ENCODE measurements around the gene EIF1AX. TPM values are rescaled to one million over a fixed set of nuclear protein-coding genes. Genes with fewer than 3 reads are reported as not detected.
"Not testable (repeated sequence)": the region's sequence is repeated elsewhere in the genome, so short reads cannot be mapped to it uniquely, and the experiment has no call there.

EIF1AX gene
- total RNA-seq, 1 experiment from 2014 or later, result 132 TPM

DNA sequence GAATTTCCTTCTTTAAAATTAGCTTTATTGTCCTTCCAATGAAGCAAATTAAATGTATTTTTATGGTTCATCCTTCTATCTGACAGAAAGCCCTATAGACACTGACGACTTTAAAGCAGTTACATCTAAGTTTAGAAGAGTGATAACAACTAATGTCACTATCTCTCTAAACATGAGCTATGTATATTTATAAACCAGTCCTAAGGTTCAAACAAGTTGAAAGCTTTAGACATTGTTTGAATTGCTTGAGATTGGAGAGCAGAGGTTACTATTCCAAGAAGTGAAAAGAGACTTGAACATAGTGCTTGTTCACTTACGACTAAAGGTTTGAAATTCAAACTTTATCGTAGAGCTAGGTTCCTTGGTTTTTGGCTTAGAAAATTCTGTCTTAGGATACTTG lies 30.2 kb upstream of the EIF1AX start (continued):
- TF ChIP-seq ELF1 (IDR thresholded peaks at IDR 0.05; ENCODE audit: borderline replicate concordance, low read depth), result no peak
- TF ChIP-seq FOSL1 (IDR thresholded peaks at IDR 0.05; ENCODE audit: low read depth), result no peak
- no peak for TF ChIP-seq POLR2A (IDR thresholded peaks at IDR 0.05; ENCODE audit: borderline replicate concordance, extremely low read depth, insufficient read depth, insufficient read length)
- no peak for TF ChIP-seq ZBTB33 (IDR thresholded peaks at IDR 0.05; ENCODE audit: extremely low read depth, insufficient replicate concordance, low read length)

DNA sequence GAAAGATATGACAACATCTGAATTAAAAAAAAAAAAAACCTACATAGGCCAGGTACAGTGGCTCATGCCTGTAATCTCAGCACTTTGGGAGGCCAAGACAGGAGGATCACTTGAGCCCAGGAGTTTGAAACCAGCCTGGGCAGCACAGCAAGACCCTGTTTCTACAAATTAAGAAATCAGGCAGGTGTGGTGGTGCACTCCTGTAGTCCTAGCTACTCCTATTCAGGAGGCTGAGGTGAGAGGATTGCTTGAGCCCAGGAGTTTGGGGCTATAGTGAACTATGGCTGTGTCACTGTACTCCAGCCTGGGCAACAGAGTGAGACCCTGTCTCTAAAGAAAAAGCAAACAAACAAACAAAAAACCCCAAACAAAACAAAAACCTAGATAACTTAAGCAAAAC lies 20.9 kb upstream of the EIF1AX start:
- H4K20me1 ChIP-seq (ENCODE audit: insufficient read depth); RAD21 ChIA-PET (ENCODE audit: low non-redundant PET in 1 of 2, low total read pairs in 2 of 2, uncharacterized antibody in 2 of 2, unreplicated experiment in 2 of 2); H3K27me3 ChIP-seq (ENCODE audit: insufficient read depth, low read length); H2AFZ ChIP-seq (ENCODE audit: low read depth, low read length, poor library complexity, severe bottlenecking); CTCF ChIA-PET; ATAC-seq; POLR2A ChIA-PET; H3K79me2 ChIP-seq (ENCODE audit: insufficient read depth, low read length); H3K9me2 ChIP-seq (ENCODE audit: insufficient read depth); H3K27ac ChIP-seq (ENCODE audit: low read depth, low read length); H3K36me3 ChIP-seq (ENCODE audit: control insufficient read depth in 1 of 2, insufficient read depth in 2 of 2, low read length in 2 of 2); BruUV-seq (replicated peaks); H3K4me3 ChIP-seq (replicated peaks in 1 of 2; ENCODE audit: low read depth in 1 of 2, low read length in 2 of 2); H3K4me1 ChIP-seq (ENCODE audit: control insufficient read depth in 1 of 2, insufficient read depth in 2 of 2, low read length in 2 of 2); H3K4me2 ChIP-seq (ENCODE audit: low read length); intact Hi-C loops (cut with micrococcal nuclease); H3K9ac ChIP-seq (ENCODE audit: low read length); DNase-seq (ENCODE audit: low read depth, low spot score); H3K9me3 ChIP-seq (ENCODE audit: control insufficient read depth in 1 of 2, insufficient read depth in 1 of 2, low read depth in 1 of 2, low read length in 2 of 2): not testable (repeated sequence)

GRCh38 chrX:20159797-20160385 lies 18.3 kb upstream of the EIF1AX start:
- no peak for DNase-seq (ENCODE audit: low read depth, low spot score)

More at GRCh38 chrX:20159797-20160385, 18.3 kb upstream of the EIF1AX start:
- H3K4me1 ChIP-seq (ENCODE audit: control insufficient read depth in 1 of 2, insufficient read depth in 2 of 2, low read length in 2 of 2), result no peaks in the 10 kb centered on the region
- H3K27me3 ChIP-seq (ENCODE audit: insufficient read depth, low read length), result no peaks in the 10 kb centered on the region
- no peak for ATAC-seq
- H2AFZ ChIP-seq (ENCODE audit: low read depth, low read length, poor library complexity, severe bottlenecking), result no peak overlapping the region
- TF ChIP-seq EZH2 (IDR thresholded peaks at IDR 0.05) (no peak), SP1 (IDR thresholded peaks at IDR 0.05; ENCODE audit: low read depth) (no peak), CBX3 (IDR thresholded peaks at IDR 0.05; ENCODE audit: low read depth) (no peak), EZH2phosphoT487 (IDR thresholded peaks at IDR 0.05; ENCODE audit: borderline replicate concordance) (no peak), JUND (IDR thresholded peaks at IDR 0.05) (no peak), ZNF274 (IDR thresholded peaks at IDR 0.05; ENCODE audit: low read depth, low read length) (no peak)
- TF ChIP-seq, protein P1, sequence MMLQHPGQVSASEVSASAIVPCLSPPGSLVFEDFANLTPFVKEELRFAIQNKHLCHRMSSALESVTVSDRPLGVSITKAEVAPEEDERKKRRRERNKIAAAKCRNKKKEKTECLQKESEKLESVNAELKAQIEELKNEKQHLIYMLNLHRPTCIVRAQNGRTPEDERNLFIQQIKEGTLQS (IDR thresholded peaks at IDR 0.05), result no peak
- TF ChIP-seq, protein P2, sequence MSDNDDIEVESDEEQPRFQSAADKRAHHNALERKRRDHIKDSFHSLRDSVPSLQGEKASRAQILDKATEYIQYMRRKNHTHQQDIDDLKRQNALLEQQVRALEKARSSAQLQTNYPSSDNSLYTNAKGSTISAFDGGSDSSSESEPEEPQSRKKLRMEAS (IDR thresholded peaks at IDR 0.05), result no peak
- no peaks in the 10 kb centered on the region for H3K9me3 ChIP-seq (ENCODE audit: control insufficient read depth in 1 of 2, insufficient read depth in 1 of 2, low read depth in 1 of 2, low read length in 2 of 2)
- H3K4me3 ChIP-seq (replicated peaks in 1 of 2; ENCODE audit: low read depth in 1 of 2, low read length in 2 of 2), result no peak overlapping the region
- intact Hi-C loops (cut with micrococcal nuclease), result no loop called here
- no TSS peak for BruUV-seq (replicated peaks)
- ChIA-PET POLR2A (no interaction called here), CTCF (no interaction called here), RAD21 (ENCODE audit: low non-redundant PET in 1 of 2, low total read pairs in 2 of 2, uncharacterized antibody in 2 of 2, unreplicated experiment in 2 of 2) (no interaction called here)
- H3K27ac ChIP-seq (ENCODE audit: low read depth, low read length), result no peak overlapping the region
- no peak overlapping the region for H3K4me2 ChIP-seq (ENCODE audit: low read length)
- H3K9ac ChIP-seq (ENCODE audit: low read length), result no peak overlapping the region
- H3K36me3 ChIP-seq (ENCODE audit: control insufficient read depth in 1 of 2, insufficient read depth in 2 of 2, low read length in 2 of 2), result peaks cover 0 to 3% of the 10 kb centered on the region in 2 experiments; a peak in 1 of 4 replicates
- no peaks in the 10 kb centered on the region for H3K9me2 ChIP-seq (ENCODE audit: insufficient read depth)
- no peaks in the 10 kb centered on the region for H4K20me1 ChIP-seq (ENCODE audit: insufficient read depth)
- H3K79me2 ChIP-seq (ENCODE audit: insufficient read depth, low read length), result no peaks in the 10 kb centered on the region

All from HCT116 (cell line).